G401 (cell line): ENCODE data around the gene GUCY1B1. TPM values are rescaled to one million over a fixed set of nuclear protein-coding genes. Genes with fewer than 3 reads are reported as not detected.
"Not testable (repeated sequence)": the region's sequence is repeated elsewhere in the genome, so short reads cannot be mapped to it uniquely, and the experiment has no call there.

ENCODE experiments used
- DNase-seq: peaks from one replicate; pipeline ENCODE4 v3.0.0-alpha.2; 2015; ENCODE audit warnings: low spot score
- in situ Hi-C: cut with HindIII; loops from 2 replicates; pipeline ENCODE4 v1.10.0; 2016; ENCODE audit warnings: low sequenced_read_pairs, mixed read lengths
- total RNA-seq: library from RNA; depleted of rRNA; stranded (reverse); fragments of >200 nt; shearing (Covaris generic); gene quantifications from 2 replicates; pipeline ENCODE4 v1.2.3, GENCODE V29; 2014

The GUCY1B1 gene
- total RNA-seq, 1 experiment from 2014 or later: 34.4 TPM

DNA sequence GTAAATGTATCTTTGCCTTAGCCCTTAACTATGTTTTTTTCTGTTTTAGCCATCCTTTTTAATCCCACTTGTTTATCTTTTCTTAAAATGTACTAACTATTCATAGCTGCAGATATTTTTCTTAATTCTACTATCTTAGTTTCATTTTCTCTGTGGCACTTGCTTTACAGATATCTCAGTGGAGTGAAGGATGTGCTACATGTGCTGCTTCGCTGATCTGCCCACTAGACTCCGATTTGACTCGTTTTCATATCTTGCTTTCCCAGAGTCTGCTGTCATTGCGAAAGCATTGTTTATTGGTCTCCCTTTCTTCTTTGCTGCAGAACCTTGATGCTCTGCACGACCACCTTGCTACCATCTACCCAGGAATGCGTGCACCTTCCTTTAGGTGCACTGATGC, 30.6 kb downstream of the GUCY1B1 start:
- in situ Hi-C loops: no loop called here
- no peak for DNase-seq

DNA sequence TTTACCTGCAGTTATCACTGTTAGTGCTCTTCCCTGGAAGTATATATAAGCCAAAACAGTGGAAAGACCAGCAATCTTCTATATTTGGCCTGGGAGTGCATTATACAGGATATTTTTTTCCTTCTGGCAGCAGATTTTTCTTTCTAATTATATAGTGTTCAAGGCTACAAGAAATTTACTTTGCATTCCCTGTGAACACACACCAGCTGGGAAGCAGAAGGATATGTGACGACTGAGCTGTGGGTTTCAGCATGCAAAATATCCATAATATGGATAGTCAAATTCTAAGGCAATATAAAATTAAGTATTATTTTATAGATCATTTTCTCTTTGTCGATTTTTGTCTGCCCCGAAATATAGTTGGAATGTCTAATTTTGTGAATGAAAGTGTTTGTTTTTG, 31.2 kb downstream of the GUCY1B1 start:
- in situ Hi-C loops: no loop called here
- DNase-seq: no peak

DNA sequence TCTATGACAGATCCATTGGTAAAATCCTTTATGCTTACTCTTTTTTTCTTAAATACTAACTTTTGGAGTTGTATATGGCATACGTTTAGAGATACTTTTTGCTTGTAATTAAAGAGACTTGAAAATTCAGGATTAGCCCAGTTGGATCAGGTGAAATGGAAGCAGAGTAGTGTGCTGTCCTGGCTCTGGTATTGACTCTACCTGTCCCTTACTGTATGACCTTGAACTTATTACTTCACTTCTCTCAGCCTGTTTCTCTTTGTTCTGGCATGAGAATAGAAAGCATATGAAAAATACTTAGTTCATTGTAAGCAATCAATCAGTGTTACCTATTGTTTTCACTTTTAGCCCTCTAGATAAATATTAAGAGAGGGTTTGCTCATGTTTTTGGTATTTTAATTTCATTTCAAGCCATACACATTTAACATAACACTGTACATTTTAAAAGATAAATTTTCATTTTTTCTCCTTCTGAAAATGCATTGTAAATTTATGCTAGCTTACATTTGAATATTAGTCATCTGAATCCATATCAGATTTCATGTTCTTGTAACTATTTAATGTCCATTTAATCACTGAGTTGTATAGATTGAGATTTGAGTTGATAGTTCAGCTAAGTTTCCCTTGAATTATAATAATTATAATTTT, 35.9 kb downstream of the GUCY1B1 start:
- DNase-seq: no peak
- in situ Hi-C loops: no loop called here

DNA sequence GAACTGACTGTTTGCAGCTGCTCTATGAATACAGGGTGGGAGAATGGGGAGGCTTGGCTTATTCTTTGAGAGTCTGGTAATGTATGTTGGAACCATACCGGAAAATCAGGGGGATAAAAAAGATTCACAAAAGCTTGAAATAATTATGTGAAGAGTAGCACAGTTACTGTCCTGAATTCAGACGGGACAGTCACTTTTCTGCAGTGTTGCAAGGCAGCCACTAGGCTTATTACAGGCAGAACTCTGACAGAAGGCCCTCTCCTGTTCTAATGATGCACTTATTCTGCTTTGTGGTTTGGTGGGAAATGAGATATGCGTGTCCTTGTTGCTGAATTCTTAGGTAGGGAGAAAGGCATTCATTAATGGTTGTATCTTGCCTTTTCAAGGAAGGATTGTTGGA, 37.2 kb downstream of the GUCY1B1 start:
- in situ Hi-C loops: no loop called here
- DNase-seq: no peak

DNA sequence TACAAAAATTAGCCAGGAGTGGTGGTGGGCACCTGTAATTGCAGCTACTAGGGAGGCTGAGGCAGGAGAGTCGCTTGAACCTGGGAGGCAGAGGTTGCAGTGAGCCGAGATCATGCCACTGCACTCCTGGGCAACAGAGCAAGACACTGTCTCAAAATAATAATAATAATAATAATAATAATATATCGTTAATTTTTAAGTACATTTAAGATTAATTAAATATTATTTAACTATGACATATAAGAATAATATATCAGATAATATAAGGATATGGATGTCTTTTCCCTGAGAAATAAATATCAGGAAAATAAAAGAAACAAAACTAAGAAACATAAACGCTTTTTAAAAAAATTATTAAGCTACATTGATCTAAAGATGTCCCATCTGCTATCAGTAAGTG, 38.8 kb downstream of the GUCY1B1 start:
- in situ Hi-C loops, DNase-seq: not testable (repeated sequence)

DNA sequence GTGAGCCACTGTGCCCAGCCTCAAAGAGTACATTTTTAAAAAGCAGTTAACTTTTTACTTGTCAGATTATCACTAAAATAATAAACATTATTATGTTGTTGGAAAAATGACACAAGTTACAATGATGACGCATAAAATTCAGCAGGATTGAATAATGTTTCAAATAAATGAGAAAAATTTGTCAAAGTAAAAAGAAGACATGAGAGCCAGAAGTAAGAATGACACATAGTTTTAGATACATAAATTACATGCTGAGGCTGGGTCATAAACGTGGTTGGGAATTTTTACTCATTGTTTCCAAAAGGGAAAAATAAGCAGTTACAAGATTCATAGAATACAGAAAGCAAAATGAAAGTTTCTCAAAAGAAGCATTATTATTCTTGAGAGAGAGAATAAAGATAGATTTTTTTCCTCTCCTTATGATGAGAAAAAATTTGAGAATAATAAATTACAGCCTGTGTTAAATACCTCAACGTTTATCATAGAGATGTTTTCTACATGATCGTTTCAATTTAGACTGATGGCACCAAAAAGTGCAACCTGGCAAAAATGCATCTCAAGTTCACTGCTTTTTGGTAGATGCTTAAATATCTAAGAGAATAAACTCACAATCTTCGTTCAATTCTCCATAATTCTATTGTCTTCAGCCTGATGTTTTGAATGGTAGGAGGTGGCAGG, 40.4 kb downstream of the GUCY1B1 start:
- DNase-seq: no peak
- in situ Hi-C loops: no loop called here

DNA sequence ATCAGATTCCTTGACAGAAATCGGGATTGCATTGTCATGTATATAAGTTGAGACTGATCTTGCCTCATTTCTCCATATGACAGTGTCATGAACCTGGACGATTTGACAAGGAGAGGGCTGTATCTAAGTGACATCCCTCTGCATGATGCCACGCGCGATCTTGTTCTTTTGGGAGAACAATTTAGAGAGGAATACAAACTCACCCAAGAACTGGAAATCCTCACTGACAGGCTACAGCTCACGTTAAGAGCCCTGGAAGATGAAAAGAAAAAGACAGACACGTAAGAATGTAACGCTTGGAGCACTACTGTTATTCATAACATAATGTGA, 40.9 kb downstream of the GUCY1B1 start:
- in situ Hi-C loops: no loop called here
- no peak for DNase-seq

DNA sequence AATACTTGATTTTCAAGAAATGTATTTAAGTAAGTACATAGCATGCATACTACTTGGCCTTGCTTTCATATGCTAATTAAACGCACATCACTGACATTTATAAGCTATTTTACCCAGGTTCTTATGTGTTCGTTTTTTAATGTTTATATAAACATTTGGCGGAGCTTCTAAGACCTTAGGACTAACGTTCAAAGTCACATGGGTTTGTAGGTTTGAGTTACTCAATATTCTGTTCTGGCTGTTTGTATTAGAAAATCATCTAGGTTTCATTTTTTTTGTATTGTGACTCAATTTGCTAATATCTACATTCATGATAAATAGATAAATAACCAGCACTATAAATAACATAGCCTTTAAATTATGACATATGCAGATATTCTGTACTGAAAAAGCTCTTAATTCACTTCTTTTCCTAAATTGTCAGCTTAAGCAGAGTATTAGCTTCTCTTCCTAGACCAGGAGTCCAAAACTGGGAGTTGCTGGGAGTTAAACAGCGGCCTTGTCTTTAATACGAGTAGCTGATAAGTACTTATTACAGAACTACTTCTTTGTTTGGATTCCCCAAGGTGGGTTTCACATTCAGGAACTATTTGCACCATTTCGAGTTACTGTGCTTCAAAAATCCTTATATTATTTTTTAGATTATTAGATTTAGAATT, 42.0 kb downstream of the GUCY1B1 start:
- in situ Hi-C loops: no loop called here
- no peak for DNase-seq

DNA sequence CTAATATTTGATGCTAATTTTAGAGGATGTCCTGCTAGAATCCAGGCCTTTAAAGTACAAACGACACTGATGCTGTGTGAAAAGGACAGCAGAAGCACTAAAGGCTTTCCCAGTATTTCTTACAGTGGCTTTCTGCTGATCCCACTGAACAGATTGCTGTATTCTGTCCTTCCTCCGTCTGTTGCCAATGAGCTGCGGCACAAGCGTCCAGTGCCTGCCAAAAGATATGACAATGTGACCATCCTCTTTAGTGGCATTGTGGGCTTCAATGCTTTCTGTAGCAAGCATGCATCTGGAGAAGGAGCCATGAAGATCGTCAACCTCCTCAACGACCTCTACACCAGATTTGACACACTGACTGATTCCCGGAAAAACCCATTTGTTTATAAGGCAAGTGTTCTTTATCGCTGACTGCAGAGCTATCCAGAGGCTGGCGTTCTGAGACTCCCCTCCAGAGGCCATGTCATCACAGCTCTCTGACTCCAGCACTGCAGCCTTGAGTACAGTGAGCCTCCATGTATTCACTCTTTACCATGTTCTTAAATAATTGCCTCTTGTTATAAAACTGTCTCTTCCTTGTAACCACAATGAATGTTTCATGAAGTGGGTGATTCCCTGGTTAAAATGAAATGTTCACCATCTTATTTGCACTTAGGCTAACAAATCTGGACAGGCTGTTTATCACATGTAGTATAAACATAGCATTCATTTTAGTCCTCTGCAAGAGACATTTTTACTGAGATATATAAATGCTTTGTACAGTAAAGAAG, 43.6 kb downstream of the GUCY1B1 start:
- DNase-seq: no peak
- in situ Hi-C loops: no loop called here

DNA sequence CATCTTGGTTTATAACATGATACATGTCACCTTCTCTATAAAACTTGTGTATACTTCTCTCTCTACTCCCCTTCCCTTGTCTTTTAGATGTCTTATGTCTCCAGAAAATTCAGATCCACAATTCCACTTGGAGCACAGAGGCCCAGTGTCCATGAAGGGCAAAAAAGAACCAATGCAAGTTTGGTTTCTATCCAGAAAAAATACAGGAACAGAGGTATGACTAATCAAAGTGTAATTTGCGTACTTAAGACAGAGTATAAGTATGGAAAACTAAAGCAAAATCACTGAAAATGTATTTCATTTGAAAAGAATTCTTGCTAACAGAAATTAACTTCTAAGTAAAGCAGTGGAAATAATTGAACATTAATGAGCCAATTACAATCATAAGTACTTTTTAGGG, 46.2 kb downstream of the GUCY1B1 start:
- no peak for DNase-seq
- in situ Hi-C loops: no loop called here

DNA sequence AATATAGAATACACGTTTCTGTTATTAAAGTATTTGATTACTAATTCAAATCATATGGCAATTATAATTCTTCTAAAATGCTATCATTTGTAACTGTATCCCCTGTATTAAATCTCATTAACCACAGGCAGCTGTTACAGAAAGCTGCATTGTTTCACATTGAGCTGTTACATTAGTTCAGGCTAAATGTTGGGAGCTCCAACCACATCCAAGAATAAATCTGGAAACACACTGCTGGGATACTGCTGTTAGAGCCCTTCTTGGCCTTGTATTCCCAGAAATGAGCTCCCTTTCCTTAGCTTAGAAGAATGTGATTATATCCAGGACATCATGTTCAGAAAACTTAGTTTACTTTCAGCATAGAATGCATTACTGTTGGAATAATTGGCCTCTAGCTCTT, 48.2 kb downstream of the GUCY1B1 start:
- no peak for DNase-seq

DNA sequence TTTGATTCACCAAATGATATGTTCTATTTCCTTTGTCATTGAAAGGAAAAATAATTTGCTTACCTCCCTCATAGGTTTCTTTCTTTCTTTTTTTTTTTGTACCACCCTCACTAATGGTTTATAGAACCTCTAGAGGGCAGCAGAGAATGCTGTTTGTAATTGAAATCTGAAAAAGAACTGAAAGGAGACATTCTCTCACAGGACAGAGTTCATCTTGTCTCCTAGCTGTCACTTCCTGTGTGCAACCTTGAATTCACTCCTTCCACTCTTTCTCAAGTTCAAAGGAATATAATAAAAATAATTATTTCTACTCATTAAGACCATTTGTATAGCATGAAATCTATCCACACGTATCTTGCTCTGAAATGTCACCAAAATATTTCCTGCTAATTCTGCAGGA, 51.0 kb downstream of the GUCY1B1 start:
- DNase-seq: peak; percentile 69

More for the DNA sequence above, 48.2 kb downstream of the GUCY1B1 start:
- in situ Hi-C loops: no loop called here

DNA sequence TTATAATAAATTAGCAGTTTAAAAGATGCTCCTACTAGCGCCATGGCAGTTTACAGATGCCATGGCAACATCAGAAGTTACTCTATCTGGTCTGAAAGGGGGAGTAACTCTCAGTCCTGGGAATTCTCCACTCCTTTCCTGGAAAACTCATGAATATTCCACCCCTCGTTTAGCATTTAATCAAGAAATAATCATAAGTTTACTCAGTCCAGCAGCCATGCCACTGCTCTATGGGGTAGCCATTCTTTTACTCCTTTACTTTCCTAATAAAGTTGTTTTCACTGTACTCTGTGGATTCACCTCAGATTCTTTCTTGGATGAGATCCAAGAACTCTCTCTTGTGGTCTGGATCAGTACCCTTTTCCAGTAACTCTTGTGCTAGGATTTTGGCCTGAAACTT, 52.3 kb downstream of the GUCY1B1 start:
- no peak for DNase-seq
- in situ Hi-C loops: no loop called here

More for the DNA sequence above, 51.0 kb downstream of the GUCY1B1 start:
- in situ Hi-C loops: no loop called here

DNA sequence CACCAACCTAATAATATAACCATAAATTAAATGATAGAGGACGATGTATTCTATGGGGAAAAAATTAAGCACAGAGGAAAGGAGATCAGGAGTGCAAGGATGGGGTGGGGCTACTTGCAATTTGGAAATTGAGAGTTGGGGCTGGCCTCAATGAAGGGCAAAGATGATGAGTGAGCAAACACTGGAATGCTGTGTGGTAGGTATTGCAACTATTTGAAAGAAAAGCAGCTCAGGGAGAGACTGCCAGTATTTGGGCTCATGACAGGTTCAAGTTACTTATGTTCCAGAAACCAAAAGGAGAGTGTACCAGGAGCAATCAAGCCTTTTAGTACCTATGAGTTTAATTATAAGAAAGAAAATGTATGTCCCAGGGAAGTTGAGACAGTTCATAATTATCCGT, 59.8 kb downstream of the GUCY1B1 start:
- in situ Hi-C loops: no loop called here
- no peak for DNase-seq

DNA sequence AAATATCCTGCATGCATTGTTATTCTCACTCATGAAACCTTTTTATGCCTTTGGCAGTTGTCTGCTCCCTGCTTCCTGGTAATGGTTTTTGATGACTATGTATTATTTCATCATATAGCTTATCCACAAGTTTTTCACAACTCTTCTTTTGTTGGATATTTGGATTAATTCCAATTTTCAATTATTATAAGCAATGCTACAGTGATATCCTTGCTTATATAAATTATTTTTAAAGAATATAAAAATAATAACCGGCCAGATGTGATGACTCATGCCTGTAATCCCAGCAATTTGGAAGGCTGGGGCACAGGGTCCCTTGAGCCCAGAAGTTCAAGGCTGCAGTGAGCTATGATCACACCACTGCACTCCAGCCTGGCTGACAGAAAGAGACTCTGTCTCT, 60.2 kb downstream of the GUCY1B1 start:
- in situ Hi-C loops: no loop called here
- DNase-seq: no peak

DNA sequence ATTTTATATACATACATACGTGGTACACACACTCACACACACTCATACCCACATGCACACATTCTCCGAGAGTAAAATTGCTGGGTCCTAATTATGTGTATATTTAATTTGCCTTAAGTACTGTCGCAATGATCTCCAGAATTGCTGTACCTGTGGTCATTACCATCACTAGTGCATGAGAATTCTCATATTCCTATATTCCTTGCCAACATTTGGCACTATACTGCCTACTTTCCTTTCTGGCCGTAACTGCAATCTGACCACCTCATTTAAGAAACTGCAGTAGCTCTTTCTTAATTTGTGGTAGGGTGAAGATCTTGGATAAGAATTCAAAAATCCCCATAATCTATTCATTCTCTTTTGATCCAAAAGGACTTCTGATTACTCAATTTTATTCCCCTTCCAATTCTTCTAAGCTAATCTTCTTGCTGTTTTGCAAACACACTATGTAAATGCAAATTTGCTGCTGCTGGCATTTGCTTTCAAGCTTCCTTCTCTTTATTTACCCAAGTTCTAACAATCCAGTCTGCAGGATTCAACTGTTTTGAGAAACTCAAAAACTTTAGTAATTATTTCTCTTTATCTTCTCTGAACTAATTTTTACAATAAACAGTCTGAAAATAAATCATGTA, 62.2 kb downstream of the GUCY1B1 start:
- in situ Hi-C loops: no loop called here
- no peak for DNase-seq

DNA sequence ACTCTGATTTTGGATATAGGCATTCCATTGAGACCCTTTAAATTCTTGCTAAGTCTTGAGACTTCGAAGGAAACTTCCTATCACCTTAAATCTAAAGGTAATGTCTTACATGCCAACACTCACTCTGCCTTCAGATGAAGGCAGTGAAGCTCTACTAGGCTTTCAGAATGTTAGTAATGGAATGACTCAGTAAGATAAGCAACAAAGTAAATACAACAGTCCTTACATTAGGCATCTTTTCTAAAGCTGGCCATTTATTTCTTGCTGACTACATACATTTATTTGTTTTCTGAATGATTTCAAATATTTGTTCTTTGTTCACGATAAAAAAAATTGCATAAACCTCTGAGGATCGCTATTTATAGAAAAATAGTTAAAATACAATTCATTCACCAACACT, 63.8 kb downstream of the GUCY1B1 start:
- in situ Hi-C loops: no loop called here

DNA sequence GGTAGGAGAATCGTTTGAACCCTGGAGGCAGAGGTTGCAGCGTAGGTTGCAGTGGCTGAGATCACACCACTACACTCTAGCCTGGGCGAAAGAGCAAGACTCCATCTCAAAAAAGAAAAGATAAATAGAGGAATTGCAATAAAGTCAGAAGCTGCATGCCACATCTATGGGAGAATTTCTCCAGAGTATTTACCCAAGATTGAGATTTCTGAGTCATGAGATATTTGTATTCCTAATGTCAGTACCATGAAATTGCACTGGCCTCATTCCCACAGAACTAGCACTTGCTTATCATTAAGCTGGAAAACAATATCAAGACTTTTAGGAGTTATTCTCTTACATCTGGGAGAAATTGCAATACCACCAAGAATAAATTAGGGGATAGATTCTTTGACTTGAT, 69.8 kb downstream of the GUCY1B1 start:
- DNase-seq: no peak
- in situ Hi-C loops: no loop called here

More for the DNA sequence above, 63.8 kb downstream of the GUCY1B1 start:
- no peak for DNase-seq

DNA sequence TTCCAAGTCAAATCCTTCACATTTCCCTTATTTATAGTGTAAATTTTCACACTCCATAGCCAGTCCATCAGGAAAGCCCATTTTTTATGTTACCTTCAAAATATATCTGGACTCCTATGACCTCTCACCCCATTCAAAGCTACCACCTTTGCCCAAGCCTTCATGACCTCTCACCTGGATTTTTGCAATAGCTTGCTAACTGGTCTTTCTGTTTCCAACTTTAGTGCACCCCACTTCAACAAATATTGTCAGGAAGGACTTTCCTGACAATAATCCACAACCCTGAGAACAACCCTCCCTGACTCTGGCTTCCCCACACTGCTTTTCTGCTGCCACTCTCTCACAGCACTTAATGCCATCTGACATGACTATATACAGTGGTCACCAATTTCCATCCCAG, 73.8 kb downstream of the GUCY1B1 start:
- in situ Hi-C loops: no loop called here

More for the DNA sequence above, 73.8 kb downstream of the GUCY1B1 start:
- DNase-seq: no peak
